HEK293 (cell line): ENCODE results near the gene MRPL48.
A peak's percentile ranks its signal among the peaks of the same experiment; 100 is the strongest.

ENCODE experiments used
- CTCF ChIA-PET: fragments of 350-600 bp; formaldehyde crosslinking; extraction: SDS; loops from one replicate; lab custom pipeline; 2021; ENCODE audit warnings: antibody characterized with exemption; lab: Yijun Ruan, JAX
- POLR2A ChIA-PET: fragments of 300-600 bp; formaldehyde crosslinking; extraction: SDS; loops from one replicate; lab custom pipeline; 2020; ENCODE audit warnings: antibody characterized with exemption, inconsistent platforms; lab: Yijun Ruan, JAX
- H3K27ac ChIP-seq: fragments of 200-500 bp; sonication (Bioruptor generic); 2 replicates; pipeline ENCODE4 v1.5.1; 2014; ENCODE audit warnings: low read depth, low read length, control low read depth, inconsistent platforms; ENCODE audit errors: extremely low read depth
- H3K36me3 ChIP-seq, 2 experiments: fragments of 200-500 bp in 1 of 2; sonication (Bioruptor generic) in 1 of 2; 1 replicate in 1 of 2; 2 replicates in 1 of 2; pipeline ENCODE4 v1.5.1; 2014 to 2017; ENCODE audit warnings: inconsistent platforms in 2 of 2, low read length in 2 of 2; ENCODE audit not compliant: control insufficient read depth in 2 of 2, insufficient read depth in 1 of 2
- H3K4me1 ChIP-seq: fragments of 200-500 bp; sonication (Bioruptor generic); 2 replicates; pipeline ENCODE4 v1.5.1; 2014; ENCODE audit warnings: mild to moderate bottlenecking, low read length, inconsistent platforms; ENCODE audit not compliant: control insufficient read depth, insufficient read depth
- H3K4me3 ChIP-seq: 2 replicates; pipeline ENCODE4 v1.5.1; 2011; ENCODE audit warnings: low read depth, mild to moderate bottlenecking, control low read depth, low read length, moderate library complexity
- H3K9me3 ChIP-seq: fragments of 200-500 bp; sonication (Bioruptor generic); 2 replicates; pipeline ENCODE4 v1.5.1; 2014; ENCODE audit warnings: low read depth, low read length, inconsistent platforms; ENCODE audit not compliant: control insufficient read depth, insufficient read depth
- BCL11B ChIP-seq: fragments of 450-650 bp; formaldehyde crosslinking; IDR thresholded peaks from 2 replicates; pipeline ENCODE4 v1.5.1; 2016; ENCODE audit warnings: low read depth, missing biosample characterization, missing genetic modification characterization
- SETDB1 ChIP-seq: IDR thresholded peaks from one replicate; pipeline ENCODE4 v1.6.1; 2017; ENCODE audit warnings: mild to moderate bottlenecking, low read length, moderate library complexity, mixed read lengths; ENCODE audit not compliant: insufficient read length
- WT1 ChIP-seq: fragments of 450-650 bp; formaldehyde crosslinking; IDR thresholded peaks from 2 replicates; pipeline ENCODE4 v1.5.1; 2016; ENCODE audit warnings: missing biosample characterization, missing genetic modification characterization
- YY2 ChIP-seq: fragments of 450-650 bp; formaldehyde crosslinking; IDR thresholded peaks from 2 replicates; pipeline ENCODE4 v1.5.1; 2016; ENCODE audit warnings: missing biosample characterization, missing genetic modification characterization
- ZBTB17 ChIP-seq: fragments of 450-650 bp; formaldehyde crosslinking; IDR thresholded peaks from 2 replicates; pipeline ENCODE4 v1.5.1; 2016; ENCODE audit warnings: missing biosample characterization, missing genetic modification characterization
- ZBTB48 ChIP-seq: fragments of 450-650 bp; formaldehyde crosslinking; IDR thresholded peaks from 2 replicates; pipeline ENCODE4 v1.5.1; 2016; ENCODE audit warnings: missing biosample characterization, missing genetic modification characterization
- ZNF112 ChIP-seq: fragments of 450-650 bp; formaldehyde crosslinking; IDR thresholded peaks from 2 replicates; pipeline ENCODE4 v1.5.0; 2017; ENCODE audit warnings: missing biosample characterization, missing genetic modification characterization
- ZNF175 ChIP-seq: fragments of 450-650 bp; formaldehyde crosslinking; IDR thresholded peaks from 2 replicates; pipeline ENCODE4 v1.5.1; 2016; ENCODE audit warnings: missing biosample characterization, missing genetic modification characterization
- ZNF184 ChIP-seq: fragments of 450-650 bp; IDR thresholded peaks from 2 replicates; pipeline ENCODE4 v1.5.1; 2018; ENCODE audit warnings: missing biosample characterization, mild to moderate bottlenecking, missing genetic modification characterization
- ZNF221 ChIP-seq: fragments of 450-650 bp; formaldehyde crosslinking; IDR thresholded peaks from 2 replicates; pipeline ENCODE4 v1.5.1; 2017; ENCODE audit warnings: missing biosample characterization, missing genetic modification characterization, borderline replicate concordance
- ZNF266 ChIP-seq: fragments of 450-650 bp; formaldehyde crosslinking; IDR thresholded peaks from 2 replicates; pipeline ENCODE4 v1.5.1; 2016; ENCODE audit warnings: missing biosample characterization, missing genetic modification characterization, low read depth
- ZNF350 ChIP-seq: fragments of 450-650 bp; formaldehyde crosslinking; IDR thresholded peaks from 2 replicates; pipeline ENCODE4 v1.5.0; 2017; ENCODE audit warnings: missing biosample characterization, mild to moderate bottlenecking, missing genetic modification characterization
- ZNF514 ChIP-seq: fragments of 450-650 bp; formaldehyde crosslinking; IDR thresholded peaks from 2 replicates; pipeline ENCODE4 v1.5.1; 2016; ENCODE audit warnings: missing biosample characterization, missing genetic modification characterization
- ZNF664 ChIP-seq: fragments of 450-650 bp; formaldehyde crosslinking; IDR thresholded peaks from 2 replicates; pipeline ENCODE4 v1.5.1; 2016; ENCODE audit warnings: missing biosample characterization, missing genetic modification characterization
- TF ChIP-seq, protein P1 (sequence below): fragments of 450-650 bp; formaldehyde crosslinking; conservative IDR thresholded peaks from 2 replicates; pipeline ENCODE4 v1.5.1; 2016; ENCODE audit warnings: low read depth, missing biosample characterization, missing genetic modification characterization
- TF ChIP-seq, protein P2 (sequence below): fragments of 450-650 bp; formaldehyde crosslinking; IDR thresholded peaks from 2 replicates; pipeline ENCODE4 v1.5.1; 2016; ENCODE audit warnings: missing biosample characterization, missing genetic modification characterization
- TF ChIP-seq, protein P3 (sequence below): fragments of 450-650 bp; formaldehyde crosslinking; IDR thresholded peaks from 2 replicates; pipeline ENCODE4 v1.5.1; 2016; ENCODE audit warnings: missing biosample characterization, missing genetic modification characterization
- TF ChIP-seq, protein P4 (sequence below): fragments of 450-650 bp; formaldehyde crosslinking; IDR thresholded peaks from 2 replicates; pipeline ENCODE4 v1.5.1; 2017; ENCODE audit warnings: missing biosample characterization, missing genetic modification characterization

Gene MRPL48

DNA sequence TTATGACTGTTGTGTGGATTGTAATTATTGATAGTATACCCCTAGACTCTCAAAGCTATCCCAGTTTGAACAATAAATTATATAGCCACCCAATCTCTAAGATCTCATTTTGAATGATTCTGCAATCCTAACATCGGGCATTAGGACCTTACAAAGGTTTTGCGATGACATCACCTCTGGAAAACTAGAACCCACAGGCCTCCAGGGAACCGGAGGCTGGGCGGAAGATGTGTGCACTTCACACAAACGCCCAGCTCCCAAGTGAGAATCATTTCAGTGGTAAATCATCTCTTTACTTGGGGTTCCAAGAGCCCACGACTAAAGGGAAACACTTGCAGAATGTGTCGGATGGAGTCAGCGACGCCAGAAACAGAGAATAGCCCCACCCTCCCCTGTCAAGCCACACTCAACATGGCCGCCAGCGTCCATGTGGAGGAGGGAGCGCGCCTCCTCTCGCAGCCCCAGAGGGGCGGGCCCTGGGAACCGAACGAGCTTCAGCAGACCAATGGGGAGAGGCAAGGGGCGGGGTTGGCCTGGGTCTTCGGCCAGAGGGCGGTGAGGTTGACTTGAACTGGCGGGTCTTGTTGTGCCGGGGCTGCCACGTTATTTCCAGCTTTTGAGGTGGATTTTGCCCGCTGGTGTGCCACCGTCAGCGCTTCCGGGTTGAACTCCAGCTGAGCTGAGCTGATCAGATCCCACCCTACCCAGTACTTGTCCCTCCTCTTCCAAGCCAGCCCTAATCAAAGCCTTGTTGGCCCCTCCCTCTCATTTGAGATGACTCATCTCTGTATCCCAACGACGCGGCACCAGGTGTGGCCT, 8.4 kb upstream of the MRPL48 start (continued):
- TF ChIP-seq, protein P1, sequence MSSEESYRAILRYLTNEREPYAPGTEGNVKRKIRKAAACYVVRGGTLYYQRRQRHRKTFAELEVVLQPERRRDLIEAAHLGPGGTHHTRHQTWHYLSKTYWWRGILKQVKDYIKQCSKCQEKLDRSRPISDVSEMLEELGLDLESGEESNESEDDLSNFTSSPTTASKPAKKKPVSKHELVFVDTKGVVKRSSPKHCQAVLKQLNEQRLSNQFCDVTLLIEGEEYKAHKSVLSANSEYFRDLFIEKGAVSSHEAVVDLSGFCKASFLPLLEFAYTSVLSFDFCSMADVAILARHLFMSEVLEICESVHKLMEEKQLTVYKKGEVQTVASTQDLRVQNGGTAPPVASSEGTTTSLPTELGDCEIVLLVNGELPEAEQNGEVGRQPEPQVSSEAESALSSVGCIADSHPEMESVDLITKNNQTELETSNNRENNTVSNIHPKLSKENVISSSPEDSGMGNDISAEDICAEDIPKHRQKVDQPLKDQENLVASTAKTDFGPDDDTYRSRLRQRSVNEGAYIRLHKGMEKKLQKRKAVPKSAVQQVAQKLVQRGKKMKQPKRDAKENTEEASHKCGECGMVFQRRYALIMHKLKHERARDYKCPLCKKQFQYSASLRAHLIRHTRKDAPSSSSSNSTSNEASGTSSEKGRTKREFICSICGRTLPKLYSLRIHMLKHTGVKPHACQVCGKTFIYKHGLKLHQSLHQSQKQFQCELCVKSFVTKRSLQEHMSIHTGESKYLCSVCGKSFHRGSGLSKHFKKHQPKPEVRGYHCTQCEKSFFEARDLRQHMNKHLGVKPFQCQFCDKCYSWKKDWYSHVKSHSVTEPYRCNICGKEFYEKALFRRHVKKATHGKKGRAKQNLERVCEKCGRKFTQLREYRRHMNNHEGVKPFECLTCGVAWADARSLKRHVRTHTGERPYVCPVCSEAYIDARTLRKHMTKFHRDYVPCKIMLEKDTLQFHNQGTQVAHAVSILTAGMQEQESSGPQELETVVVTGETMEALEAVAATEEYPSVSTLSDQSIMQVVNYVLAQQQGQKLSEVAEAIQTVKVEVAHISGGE (tag by site-specific recombination): peak; percentile 98
- 0 out of 2 replicates have a peak, but pooled peaks have one; percentile 24 for TF ChIP-seq WT1 (tag by site-specific recombination)
- TF ChIP-seq YY2 (tag by site-specific recombination): peak; percentile 91
- TF ChIP-seq ZNF514 (tag by site-specific recombination): no peak
- TF ChIP-seq ZNF175 (tag by site-specific recombination): no peak

DNA sequence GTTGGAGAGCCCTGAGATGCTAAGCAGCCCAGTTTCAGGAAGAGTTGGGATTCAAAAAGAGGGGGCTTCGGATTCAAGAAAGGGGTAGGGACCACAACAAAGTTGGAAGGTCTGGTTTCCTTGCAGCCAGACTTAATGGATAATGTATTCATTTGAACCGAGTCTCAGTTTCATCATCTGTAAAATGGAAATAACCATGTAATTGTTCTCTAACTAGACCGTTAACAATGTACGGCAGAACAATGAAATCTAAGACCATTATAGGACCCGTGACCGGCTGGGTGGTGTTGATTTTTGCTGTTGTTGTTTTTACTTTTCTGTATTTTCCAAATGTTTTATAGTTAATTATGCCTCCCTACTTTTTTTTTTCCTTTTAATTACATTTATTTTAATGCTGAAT, 6.4 kb upstream of the MRPL48 start:
- no peaks in the 10 kb centered on the region for H3K9me3 ChIP-seq
- TF ChIP-seq ZNF266: no peak
- TF ChIP-seq, protein P2, sequence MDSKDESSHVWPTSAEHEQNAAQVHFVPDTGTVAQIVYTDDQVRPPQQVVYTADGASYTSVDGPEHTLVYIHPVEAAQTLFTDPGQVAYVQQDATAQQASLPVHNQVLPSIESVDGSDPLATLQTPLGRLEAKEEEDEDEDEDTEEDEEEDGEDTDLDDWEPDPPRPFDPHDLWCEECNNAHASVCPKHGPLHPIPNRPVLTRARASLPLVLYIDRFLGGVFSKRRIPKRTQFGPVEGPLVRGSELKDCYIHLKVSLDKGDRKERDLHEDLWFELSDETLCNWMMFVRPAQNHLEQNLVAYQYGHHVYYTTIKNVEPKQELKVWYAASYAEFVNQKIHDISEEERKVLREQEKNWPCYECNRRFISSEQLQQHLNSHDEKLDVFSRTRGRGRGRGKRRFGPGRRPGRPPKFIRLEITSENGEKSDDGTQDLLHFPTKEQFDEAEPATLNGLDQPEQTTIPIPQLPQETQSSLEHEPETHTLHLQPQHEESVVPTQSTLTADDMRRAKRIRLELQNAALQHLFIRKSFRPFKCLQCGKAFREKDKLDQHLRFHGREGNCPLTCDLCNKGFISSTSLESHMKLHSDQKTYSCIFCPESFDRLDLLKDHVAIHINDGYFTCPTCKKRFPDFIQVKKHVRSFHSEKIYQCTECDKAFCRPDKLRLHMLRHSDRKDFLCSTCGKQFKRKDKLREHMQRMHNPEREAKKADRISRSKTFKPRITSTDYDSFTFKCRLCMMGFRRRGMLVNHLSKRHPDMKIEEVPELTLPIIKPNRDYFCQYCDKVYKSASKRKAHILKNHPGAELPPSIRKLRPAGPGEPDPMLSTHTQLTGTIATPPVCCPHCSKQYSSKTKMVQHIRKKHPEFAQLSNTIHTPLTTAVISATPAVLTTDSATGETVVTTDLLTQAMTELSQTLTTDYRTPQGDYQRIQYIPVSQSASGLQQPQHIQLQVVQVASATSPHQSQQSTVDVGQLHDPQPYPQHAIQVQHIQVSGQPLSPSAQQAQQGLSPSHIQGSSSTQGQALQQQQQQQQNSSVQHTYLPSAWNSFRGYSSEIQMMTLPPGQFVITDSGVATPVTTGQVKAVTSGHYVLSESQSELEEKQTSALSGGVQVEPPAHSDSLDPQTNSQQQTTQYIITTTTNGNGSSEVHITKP (tag by site-specific recombination): no peak
- no peak for TF ChIP-seq ZBTB17 (tag by site-specific recombination)
- TF ChIP-seq ZNF664 (tag by site-specific recombination): no peak
- no peak for TF ChIP-seq ZBTB48 (tag by site-specific recombination)
- no peak for TF ChIP-seq ZNF350
- TF ChIP-seq, protein P3, sequence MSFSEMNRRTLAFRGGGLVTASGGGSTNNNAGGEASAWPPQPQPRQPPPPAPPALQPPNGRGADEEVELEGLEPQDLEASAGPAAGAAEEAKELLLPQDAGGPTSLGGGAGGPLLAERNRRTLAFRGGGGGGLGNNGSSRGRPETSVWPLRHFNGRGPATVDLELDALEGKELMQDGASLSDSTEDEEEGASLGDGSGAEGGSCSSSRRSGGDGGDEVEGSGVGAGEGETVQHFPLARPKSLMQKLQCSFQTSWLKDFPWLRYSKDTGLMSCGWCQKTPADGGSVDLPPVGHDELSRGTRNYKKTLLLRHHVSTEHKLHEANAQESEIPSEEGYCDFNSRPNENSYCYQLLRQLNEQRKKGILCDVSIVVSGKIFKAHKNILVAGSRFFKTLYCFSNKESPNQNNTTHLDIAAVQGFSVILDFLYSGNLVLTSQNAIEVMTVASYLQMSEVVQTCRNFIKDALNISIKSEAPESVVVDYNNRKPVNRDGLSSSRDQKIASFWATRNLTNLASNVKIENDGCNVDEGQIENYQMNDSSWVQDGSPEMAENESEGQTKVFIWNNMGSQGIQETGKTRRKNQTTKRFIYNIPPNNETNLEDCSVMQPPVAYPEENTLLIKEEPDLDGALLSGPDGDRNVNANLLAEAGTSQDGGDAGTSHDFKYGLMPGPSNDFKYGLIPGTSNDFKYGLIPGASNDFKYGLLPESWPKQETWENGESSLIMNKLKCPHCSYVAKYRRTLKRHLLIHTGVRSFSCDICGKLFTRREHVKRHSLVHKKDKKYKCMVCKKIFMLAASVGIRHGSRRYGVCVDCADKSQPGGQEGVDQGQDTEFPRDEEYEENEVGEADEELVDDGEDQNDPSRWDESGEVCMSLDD (tag by site-specific recombination): no peak
- no peak for TF ChIP-seq ZNF184 (tag by site-specific recombination)
- TF ChIP-seq, protein P4, sequence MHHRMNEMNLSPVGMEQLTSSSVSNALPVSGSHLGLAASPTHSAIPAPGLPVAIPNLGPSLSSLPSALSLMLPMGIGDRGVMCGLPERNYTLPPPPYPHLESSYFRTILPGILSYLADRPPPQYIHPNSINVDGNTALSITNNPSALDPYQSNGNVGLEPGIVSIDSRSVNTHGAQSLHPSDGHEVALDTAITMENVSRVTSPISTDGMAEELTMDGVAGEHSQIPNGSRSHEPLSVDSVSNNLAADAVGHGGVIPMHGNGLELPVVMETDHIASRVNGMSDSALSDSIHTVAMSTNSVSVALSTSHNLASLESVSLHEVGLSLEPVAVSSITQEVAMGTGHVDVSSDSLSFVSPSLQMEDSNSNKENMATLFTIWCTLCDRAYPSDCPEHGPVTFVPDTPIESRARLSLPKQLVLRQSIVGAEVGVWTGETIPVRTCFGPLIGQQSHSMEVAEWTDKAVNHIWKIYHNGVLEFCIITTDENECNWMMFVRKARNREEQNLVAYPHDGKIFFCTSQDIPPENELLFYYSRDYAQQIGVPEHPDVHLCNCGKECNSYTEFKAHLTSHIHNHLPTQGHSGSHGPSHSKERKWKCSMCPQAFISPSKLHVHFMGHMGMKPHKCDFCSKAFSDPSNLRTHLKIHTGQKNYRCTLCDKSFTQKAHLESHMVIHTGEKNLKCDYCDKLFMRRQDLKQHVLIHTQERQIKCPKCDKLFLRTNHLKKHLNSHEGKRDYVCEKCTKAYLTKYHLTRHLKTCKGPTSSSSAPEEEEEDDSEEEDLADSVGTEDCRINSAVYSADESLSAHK (tag by site-specific recombination): no peak
- no peak for TF ChIP-seq ZNF112
- no peak for TF ChIP-seq ZNF221 (tag by site-specific recombination)
- TF ChIP-seq BCL11B (tag by site-specific recombination): no peak
- TF ChIP-seq SETDB1: no peak
- no peaks in the 10 kb centered on the region for H3K4me1 ChIP-seq
- H3K36me3 ChIP-seq: no peaks in the 10 kb centered on the region
- no peak overlapping the region for H3K27ac ChIP-seq
- ChIA-PET POLR2A (no interaction called here), CTCF (no interaction called here)
- H3K4me3 ChIP-seq: no peak overlapping the region
